ENCODE measurements around the gene ADAMTS17.

Gene ADAMTS17

DNA sequence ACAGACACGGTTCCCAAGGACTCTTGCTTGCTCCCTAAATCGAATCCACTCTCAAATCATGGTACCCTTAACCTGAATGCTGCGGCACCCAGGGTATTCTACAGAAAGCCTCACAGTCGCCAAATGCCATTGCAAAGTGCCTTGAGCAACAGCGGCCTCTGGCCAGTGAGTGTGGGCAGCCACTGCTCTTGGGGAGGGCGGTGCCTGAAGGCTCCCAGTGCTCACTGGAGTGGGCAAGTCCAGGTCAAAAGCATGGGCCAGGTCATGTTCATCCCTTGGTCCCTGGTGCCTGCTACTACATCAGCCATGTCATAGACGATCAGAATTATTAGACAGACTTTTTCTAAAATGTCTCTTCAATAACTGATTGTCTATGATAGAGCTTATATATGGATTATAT, 82.5 kb downstream of the ADAMTS17 start:
- TF ChIP-seq ZBTB7A (IDR thresholded peaks at IDR 0.05; ENCODE audit: low read depth) (no peak), FOXM1 (IDR thresholded peaks at IDR 0.05; ENCODE audit: borderline replicate concordance, low read depth) (no peak), CREB1 (IDR thresholded peaks at IDR 0.05; ENCODE audit: low read depth) (no peak), CEBPB (IDR thresholded peaks at IDR 0.05) (no peak), EGR1 (IDR thresholded peaks at IDR 0.05) (no peak), TAF1 (IDR thresholded peaks at IDR 0.05; ENCODE audit: low read depth) (no peak), YY1 (IDR thresholded peaks at IDR 0.05; ENCODE audit: low read depth) (no peak), NFIC (IDR thresholded peaks at IDR 0.05) (no peak), RAD21 (IDR thresholded peaks at IDR 0.05; ENCODE audit: low read depth) (no peak), EP300 (IDR thresholded peaks at IDR 0.05; ENCODE audit: borderline replicate concordance) (no peak), TCF12 (IDR thresholded peaks at IDR 0.05; ENCODE audit: low read depth) (no peak), TEAD4 (IDR thresholded peaks at IDR 0.05) (no peak)
- TF ChIP-seq, protein P1, sequence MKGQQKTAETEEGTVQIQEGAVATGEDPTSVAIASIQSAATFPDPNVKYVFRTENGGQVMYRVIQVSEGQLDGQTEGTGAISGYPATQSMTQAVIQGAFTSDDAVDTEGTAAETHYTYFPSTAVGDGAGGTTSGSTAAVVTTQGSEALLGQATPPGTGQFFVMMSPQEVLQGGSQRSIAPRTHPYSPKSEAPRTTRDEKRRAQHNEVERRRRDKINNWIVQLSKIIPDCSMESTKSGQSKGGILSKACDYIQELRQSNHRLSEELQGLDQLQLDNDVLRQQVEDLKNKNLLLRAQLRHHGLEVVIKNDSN (IDR thresholded peaks at IDR 0.05) = no peak
- TF ChIP-seq, protein P2, sequence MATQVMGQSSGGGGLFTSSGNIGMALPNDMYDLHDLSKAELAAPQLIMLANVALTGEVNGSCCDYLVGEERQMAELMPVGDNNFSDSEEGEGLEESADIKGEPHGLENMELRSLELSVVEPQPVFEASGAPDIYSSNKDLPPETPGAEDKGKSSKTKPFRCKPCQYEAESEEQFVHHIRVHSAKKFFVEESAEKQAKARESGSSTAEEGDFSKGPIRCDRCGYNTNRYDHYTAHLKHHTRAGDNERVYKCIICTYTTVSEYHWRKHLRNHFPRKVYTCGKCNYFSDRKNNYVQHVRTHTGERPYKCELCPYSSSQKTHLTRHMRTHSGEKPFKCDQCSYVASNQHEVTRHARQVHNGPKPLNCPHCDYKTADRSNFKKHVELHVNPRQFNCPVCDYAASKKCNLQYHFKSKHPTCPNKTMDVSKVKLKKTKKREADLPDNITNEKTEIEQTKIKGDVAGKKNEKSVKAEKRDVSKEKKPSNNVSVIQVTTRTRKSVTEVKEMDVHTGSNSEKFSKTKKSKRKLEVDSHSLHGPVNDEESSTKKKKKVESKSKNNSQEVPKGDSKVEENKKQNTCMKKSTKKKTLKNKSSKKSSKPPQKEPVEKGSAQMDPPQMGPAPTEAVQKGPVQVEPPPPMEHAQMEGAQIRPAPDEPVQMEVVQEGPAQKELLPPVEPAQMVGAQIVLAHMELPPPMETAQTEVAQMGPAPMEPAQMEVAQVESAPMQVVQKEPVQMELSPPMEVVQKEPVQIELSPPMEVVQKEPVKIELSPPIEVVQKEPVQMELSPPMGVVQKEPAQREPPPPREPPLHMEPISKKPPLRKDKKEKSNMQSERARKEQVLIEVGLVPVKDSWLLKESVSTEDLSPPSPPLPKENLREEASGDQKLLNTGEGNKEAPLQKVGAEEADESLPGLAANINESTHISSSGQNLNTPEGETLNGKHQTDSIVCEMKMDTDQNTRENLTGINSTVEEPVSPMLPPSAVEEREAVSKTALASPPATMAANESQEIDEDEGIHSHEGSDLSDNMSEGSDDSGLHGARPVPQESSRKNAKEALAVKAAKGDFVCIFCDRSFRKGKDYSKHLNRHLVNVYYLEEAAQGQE (IDR thresholded peaks at IDR 0.05; ENCODE audit: low read depth) = no peak
- TF ChIP-seq, protein P3, sequence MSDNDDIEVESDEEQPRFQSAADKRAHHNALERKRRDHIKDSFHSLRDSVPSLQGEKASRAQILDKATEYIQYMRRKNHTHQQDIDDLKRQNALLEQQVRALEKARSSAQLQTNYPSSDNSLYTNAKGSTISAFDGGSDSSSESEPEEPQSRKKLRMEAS (IDR thresholded peaks at IDR 0.05) = no peak

DNA sequence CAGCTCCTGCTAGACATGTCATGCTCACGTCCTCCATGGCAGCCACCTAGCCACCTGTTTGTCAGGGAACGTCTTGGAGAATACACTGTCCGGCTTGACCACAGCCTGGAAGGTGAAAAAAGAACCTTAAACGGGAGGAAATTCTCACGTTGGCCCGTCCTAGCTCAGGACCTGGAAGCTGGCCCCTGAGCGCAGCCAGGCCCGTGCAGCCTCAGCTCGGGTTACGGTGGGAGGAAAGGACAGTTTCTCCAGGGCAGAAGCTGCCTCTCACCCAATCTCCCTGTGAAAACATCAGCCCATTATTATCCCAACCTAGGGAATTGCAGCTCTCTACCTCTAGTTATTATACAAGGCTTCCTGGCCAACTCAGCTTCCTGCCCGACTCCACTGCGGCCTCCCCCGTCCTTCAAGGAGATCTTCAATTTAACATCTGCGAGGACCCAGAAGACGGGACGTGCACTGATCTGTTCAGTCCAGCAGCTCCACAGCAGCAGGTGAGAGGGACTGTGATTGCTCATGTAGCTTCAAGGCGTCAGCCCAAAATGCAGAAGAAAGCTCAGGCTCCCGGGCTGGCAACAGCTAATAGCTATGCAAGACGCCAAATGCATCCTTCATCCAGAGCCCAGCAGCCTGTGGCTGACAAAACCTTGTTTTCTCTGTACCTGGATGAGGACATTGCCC, 84.7 kb downstream of the ADAMTS17 start:
- TF ChIP-seq, protein P2 (IDR thresholded peaks at IDR 0.05; ENCODE audit: low read depth) = no peak
- TF ChIP-seq YY1 (IDR thresholded peaks at IDR 0.05; ENCODE audit: low read depth) = no peak
- TF ChIP-seq TAF1 (IDR thresholded peaks at IDR 0.05; ENCODE audit: low read depth) = no peak
- TF ChIP-seq EGR1 (IDR thresholded peaks at IDR 0.05) = no peak
- TF ChIP-seq CREB1 (IDR thresholded peaks at IDR 0.05; ENCODE audit: low read depth) = no peak
- TF ChIP-seq CEBPB (IDR thresholded peaks at IDR 0.05) = no peak
- TF ChIP-seq RAD21 (IDR thresholded peaks at IDR 0.05; ENCODE audit: low read depth) = no peak
- no peak for TF ChIP-seq EP300 (IDR thresholded peaks at IDR 0.05; ENCODE audit: borderline replicate concordance)
- no peak for TF ChIP-seq FOXM1 (IDR thresholded peaks at IDR 0.05; ENCODE audit: borderline replicate concordance, low read depth)
- no peak for TF ChIP-seq TCF12 (IDR thresholded peaks at IDR 0.05; ENCODE audit: low read depth)
- TF ChIP-seq, protein P1 (IDR thresholded peaks at IDR 0.05) = no peak
- no peak for TF ChIP-seq NFIC (IDR thresholded peaks at IDR 0.05)

DNA sequence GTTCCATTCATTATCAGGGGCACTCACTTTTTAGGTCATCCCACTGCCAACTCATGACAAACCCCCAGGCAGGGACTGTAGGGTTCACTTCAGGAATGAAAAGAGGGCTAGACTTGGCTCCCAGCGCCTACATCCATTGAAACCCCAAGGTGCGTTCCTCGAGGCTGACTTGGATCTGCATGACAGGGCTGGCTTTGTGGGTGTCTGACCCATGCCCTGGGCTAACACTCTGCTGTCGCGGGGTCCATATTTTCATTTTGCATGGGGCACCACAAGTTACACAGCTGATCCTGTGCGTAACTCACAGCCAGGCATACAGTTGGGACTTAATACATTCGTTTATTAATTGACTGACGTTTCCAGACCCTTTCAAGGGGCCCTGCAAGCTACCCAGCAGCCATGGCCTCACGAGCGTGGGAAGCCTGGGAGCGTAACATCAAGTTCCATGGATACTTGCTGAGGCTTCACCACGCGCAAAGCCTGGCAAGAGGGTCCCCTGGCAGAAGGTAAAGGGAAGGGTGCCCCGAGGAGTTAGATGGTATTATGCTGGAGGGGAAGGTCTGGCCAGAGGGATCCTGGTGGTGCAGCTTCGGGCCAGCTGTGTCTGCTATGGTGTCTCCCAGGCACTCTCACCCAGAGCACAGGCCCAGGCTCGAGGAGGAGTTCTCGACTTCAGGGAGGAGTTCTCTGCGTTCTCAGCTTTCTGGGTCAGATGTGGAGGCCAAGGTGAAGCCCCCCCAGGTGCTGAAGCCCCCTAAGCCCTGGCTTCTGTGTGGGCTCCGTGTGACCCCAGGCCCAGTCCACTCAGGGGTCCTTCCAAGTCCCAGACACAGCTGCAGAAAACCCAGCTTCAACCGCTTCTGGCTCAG, 85.4 kb downstream of the ADAMTS17 start:
- TF ChIP-seq, protein P2 (IDR thresholded peaks at IDR 0.05; ENCODE audit: low read depth) = no peak

DNA sequence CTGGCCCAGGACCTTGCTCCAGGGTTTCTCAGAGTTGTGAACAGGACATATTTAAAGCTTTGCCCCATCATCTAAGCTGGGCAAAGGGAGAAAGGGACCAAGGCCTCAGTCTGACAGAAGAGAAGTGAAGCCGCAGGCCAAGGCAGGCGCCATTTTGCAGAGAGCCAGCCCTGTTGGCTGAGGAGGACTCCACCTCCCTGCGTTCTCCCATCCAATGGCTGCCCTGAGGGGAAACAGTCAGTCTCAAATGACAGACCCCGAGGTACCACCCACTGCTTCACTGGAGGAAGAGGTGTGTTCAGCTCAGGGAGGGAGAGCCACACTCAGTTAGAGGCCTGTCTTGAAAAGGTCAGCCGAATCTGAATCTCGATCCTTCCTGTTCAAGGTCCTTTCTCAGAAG, 86.1 kb downstream of the ADAMTS17 start:
- TF ChIP-seq YY1 (IDR thresholded peaks at IDR 0.05; ENCODE audit: low read depth) (no peak), CEBPB (IDR thresholded peaks at IDR 0.05) (no peak), TAF1 (IDR thresholded peaks at IDR 0.05; ENCODE audit: low read depth) (no peak), NFIC (IDR thresholded peaks at IDR 0.05) (no peak), ZBTB7A (IDR thresholded peaks at IDR 0.05; ENCODE audit: low read depth) (no peak), EP300 (IDR thresholded peaks at IDR 0.05; ENCODE audit: borderline replicate concordance) (no peak), EGR1 (IDR thresholded peaks at IDR 0.05) (no peak), RAD21 (IDR thresholded peaks at IDR 0.05; ENCODE audit: low read depth) (no peak), CREB1 (IDR thresholded peaks at IDR 0.05; ENCODE audit: low read depth) (no peak)
- TF ChIP-seq, protein P1 (IDR thresholded peaks at IDR 0.05) = no peak
- TF ChIP-seq, protein P2 (IDR thresholded peaks at IDR 0.05; ENCODE audit: low read depth) = no peak
- TF ChIP-seq, protein P3 (IDR thresholded peaks at IDR 0.05) = no peak

Measured in Ishikawa (cell line).